ENCODE results near the gene CES1.

- TF ChIP-seq CTCF (IDR thresholded peaks at IDR 0.05; ENCODE audit: low read length) (no peak), EZH2phosphoT487 (IDR thresholded peaks at IDR 0.05; ENCODE audit: low read length) (no peak)
These were observed 24.1 kb upstream of the CES1 start for GRCh38 chr16:55856950-55857349.

Measured in MM.1S (cell line).